HEK293 (cell line): ENCODE measurements around the gene GALNT10.

ENCODE experiments used
- CTCF ChIA-PET: fragments of 350-600 bp; formaldehyde crosslinking; extraction: SDS; loops from one replicate; lab custom pipeline; 2021; ENCODE audit warnings: antibody characterized with exemption; lab: Yijun Ruan, JAX
- POLR2A ChIA-PET: fragments of 300-600 bp; formaldehyde crosslinking; extraction: SDS; loops from one replicate; lab custom pipeline; 2020; ENCODE audit warnings: antibody characterized with exemption, inconsistent platforms; lab: Yijun Ruan, JAX
- H3K27ac ChIP-seq: fragments of 200-500 bp; sonication (Bioruptor generic); 2 replicates; pipeline ENCODE4 v1.5.1; 2014; ENCODE audit warnings: low read depth, low read length, control low read depth, inconsistent platforms; ENCODE audit errors: extremely low read depth
- H3K36me3 ChIP-seq, 2 experiments: fragments of 200-500 bp in 1 of 2; sonication (Bioruptor generic) in 1 of 2; 1 replicate in 1 of 2; 2 replicates in 1 of 2; pipeline ENCODE4 v1.5.1; 2014 to 2017; ENCODE audit warnings: inconsistent platforms in 2 of 2, low read length in 2 of 2; ENCODE audit not compliant: control insufficient read depth in 2 of 2, insufficient read depth in 1 of 2
- H3K4me1 ChIP-seq: fragments of 200-500 bp; sonication (Bioruptor generic); 2 replicates; pipeline ENCODE4 v1.5.1; 2014; ENCODE audit warnings: mild to moderate bottlenecking, low read length, inconsistent platforms; ENCODE audit not compliant: control insufficient read depth, insufficient read depth
- H3K4me3 ChIP-seq: 2 replicates; pipeline ENCODE4 v1.5.1; 2011; ENCODE audit warnings: low read depth, mild to moderate bottlenecking, control low read depth, low read length, moderate library complexity
- H3K9me3 ChIP-seq: fragments of 200-500 bp; sonication (Bioruptor generic); 2 replicates; pipeline ENCODE4 v1.5.1; 2014; ENCODE audit warnings: low read depth, low read length, inconsistent platforms; ENCODE audit not compliant: control insufficient read depth, insufficient read depth
- GLIS1 ChIP-seq: fragments of 450-650 bp; formaldehyde crosslinking; IDR thresholded peaks from 2 replicates; pipeline ENCODE4 v1.5.1; 2016; ENCODE audit warnings: missing biosample characterization, missing genetic modification characterization
- GLIS2 ChIP-seq: fragments of 450-650 bp; formaldehyde crosslinking; IDR thresholded peaks from 2 replicates; pipeline ENCODE4 v1.5.1; 2016; ENCODE audit warnings: missing biosample characterization, missing genetic modification characterization
- KLF7 ChIP-seq: fragments of 450-650 bp; formaldehyde crosslinking; IDR thresholded peaks from 2 replicates; pipeline ENCODE4 v1.5.1; 2016; ENCODE audit warnings: missing biosample characterization, missing genetic modification characterization, borderline replicate concordance
- WT1 ChIP-seq: fragments of 450-650 bp; formaldehyde crosslinking; IDR thresholded peaks from 2 replicates; pipeline ENCODE4 v1.5.1; 2016; ENCODE audit warnings: missing biosample characterization, missing genetic modification characterization
- ZNF146 ChIP-seq: fragments of 450-650 bp; formaldehyde crosslinking; IDR thresholded peaks from 2 replicates; pipeline ENCODE4 v1.5.1; 2016; ENCODE audit warnings: missing biosample characterization, missing genetic modification characterization
- ZNF184 ChIP-seq: fragments of 450-650 bp; IDR thresholded peaks from 2 replicates; pipeline ENCODE4 v1.5.1; 2018; ENCODE audit warnings: missing biosample characterization, mild to moderate bottlenecking, missing genetic modification characterization
- ZNF211 ChIP-seq: fragments of 450-650 bp; formaldehyde crosslinking; IDR thresholded peaks from 2 replicates; pipeline ENCODE4 v1.5.1; 2016; ENCODE audit warnings: low read depth, missing biosample characterization, missing genetic modification characterization
- ZNF521 ChIP-seq: fragments of 450-650 bp; formaldehyde crosslinking; IDR thresholded peaks from 2 replicates; pipeline ENCODE4 v1.5.1; 2017; ENCODE audit warnings: missing biosample characterization, mild to moderate bottlenecking, missing genetic modification characterization
- ZNF558 ChIP-seq: fragments of 450-650 bp; formaldehyde crosslinking; IDR thresholded peaks from 2 replicates; pipeline ENCODE4 v1.5.1; 2016; ENCODE audit warnings: missing biosample characterization, missing genetic modification characterization
- ZNF624 ChIP-seq: fragments of 450-650 bp; formaldehyde crosslinking; IDR thresholded peaks from 2 replicates; pipeline ENCODE4 v1.5.1; 2017; ENCODE audit warnings: missing biosample characterization, missing genetic modification characterization
- ZNF843 ChIP-seq: fragments of 450-650 bp; formaldehyde crosslinking; IDR thresholded peaks from 2 replicates; pipeline ENCODE4 v1.5.1; 2016; ENCODE audit warnings: missing biosample characterization, missing genetic modification characterization
- TF ChIP-seq, protein P1 (sequence below): fragments of 450-650 bp; formaldehyde crosslinking; IDR thresholded peaks from 2 replicates; pipeline ENCODE4 v1.5.1; 2016; ENCODE audit warnings: missing biosample characterization, missing genetic modification characterization, borderline replicate concordance
- TF ChIP-seq, protein P2 (sequence below): fragments of 450-650 bp; formaldehyde crosslinking; IDR thresholded peaks from 2 replicates; pipeline ENCODE4 v1.5.1; 2016; ENCODE audit warnings: missing biosample characterization, missing genetic modification characterization
- TF ChIP-seq, protein P3 (sequence below): fragments of 450-650 bp; formaldehyde crosslinking; IDR thresholded peaks from 2 replicates; pipeline ENCODE4 v1.5.1; 2017; ENCODE audit warnings: missing biosample characterization, mild to moderate bottlenecking, missing genetic modification characterization, moderate library complexity

GALNT10 gene

DNA sequence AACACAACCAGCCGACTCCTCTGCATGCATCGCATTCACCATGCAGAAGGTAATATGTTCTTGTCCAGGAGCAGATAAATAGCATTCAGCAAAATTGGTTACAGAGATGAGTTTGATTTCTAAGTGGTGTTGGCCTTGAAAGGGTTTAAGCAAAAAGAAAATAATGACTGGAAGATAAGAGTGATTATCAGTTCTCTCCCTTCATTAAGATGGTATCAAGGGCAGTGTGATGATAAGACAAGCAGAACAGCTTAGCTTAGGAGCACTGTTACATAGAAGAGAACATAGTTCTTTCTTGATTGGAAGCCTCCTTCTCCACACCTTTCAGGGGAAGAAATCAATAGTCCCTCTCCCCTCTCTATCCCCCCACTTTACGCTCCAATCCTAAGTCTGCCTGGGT lies 121.5 kb downstream of the GALNT10 start:
- Histone ChIP-seq H3K27ac (no peak overlapping the region), H3K36me3 (no peaks in the 10 kb centered on the region), H3K9me3 (no peaks in the 10 kb centered on the region), H3K4me1 (no peaks in the 10 kb centered on the region), H3K4me3 (no peak overlapping the region)
- CTCF ChIA-PET: interaction anchor here (0.7 kb wide), 1 partner anchor 106 kb away, joined by 3 read pairs; no protein-coding TSS in a partner anchor
- TF ChIP-seq ZNF184 (tag by site-specific recombination) (no peak), ZNF521 (tag by site-specific recombination) (no peak), ZNF211 (0 out of 2 replicates have a peak, but pooled peaks have one; percentile 20), ZNF624 (tag by site-specific recombination) (no peak)
- TF ChIP-seq, protein P1, sequence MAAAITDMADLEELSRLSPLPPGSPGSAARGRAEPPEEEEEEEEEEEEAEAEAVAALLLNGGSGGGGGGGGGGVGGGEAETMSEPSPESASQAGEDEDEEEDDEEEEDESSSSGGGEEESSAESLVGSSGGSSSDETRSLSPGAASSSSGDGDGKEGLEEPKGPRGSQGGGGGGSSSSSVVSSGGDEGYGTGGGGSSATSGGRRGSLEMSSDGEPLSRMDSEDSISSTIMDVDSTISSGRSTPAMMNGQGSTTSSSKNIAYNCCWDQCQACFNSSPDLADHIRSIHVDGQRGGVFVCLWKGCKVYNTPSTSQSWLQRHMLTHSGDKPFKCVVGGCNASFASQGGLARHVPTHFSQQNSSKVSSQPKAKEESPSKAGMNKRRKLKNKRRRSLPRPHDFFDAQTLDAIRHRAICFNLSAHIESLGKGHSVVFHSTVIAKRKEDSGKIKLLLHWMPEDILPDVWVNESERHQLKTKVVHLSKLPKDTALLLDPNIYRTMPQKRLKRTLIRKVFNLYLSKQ (tag by site-specific recombination): no peak
- POLR2A ChIA-PET: no interaction called here

DNA sequence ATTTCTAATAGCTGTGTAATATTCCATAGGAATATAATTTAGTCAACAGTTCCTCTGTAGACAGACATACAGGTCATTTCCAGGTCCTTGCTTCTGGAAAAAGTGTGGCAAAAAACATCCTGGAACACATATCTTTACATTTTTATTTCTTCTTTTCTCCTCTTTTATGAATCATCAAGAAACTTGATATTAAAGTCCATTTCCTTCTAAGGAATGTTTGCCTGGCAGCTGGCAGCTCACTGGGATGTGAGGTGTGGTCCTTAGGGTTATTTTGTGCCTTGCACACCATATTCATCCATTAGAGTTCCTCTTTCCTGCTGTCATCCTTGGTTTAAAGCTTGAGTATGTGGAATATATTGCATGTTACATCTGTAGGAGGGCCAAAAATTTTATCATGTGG lies 122.0 kb downstream of the GALNT10 start:
- no peaks in the 10 kb centered on the region for H3K4me1 ChIP-seq
- no peaks in the 10 kb centered on the region for H3K9me3 ChIP-seq
- POLR2A ChIA-PET: no interaction called here
- no peak overlapping the region for H3K27ac ChIP-seq
- CTCF ChIA-PET: no interaction called here
- TF ChIP-seq GLIS1 (tag by site-specific recombination) (no peak), GLIS2 (tag by site-specific recombination) (no peak)
- no peaks in the 10 kb centered on the region for H3K36me3 ChIP-seq
- no peak overlapping the region for H3K4me3 ChIP-seq

DNA sequence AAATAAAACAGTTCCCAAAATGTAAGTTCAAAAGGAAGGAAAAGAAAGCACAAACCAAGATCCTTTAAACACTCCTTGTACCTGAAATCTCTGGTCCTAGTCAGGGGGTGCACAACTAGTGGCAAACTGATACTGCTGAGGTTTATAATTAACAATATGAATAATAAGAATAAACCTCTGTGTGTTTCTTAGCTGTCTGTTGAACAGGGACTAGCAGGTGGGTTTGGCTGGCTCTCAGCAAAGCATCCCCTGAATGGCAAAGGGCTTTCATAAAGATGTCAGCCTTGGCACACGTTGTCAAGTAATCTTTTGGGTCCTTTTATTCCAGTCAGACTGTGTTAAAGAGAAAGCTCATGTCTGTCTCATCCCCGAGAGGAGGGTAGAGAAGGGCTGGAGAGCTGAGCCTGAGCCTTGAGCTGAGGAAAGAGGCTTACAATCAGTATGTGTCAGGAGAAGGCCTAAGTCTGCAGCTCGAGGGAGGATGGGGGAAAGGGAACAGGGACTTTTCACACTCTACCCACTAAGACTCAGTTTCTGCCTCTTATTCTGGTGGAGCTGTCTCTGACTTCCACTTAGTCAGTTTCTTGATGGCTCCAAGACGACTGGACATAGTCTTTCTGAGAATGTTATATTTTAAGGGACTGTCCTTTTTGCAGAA lies 123.0 kb downstream of the GALNT10 start:
- TF ChIP-seq ZNF146 (tag by site-specific recombination): no peak
- TF ChIP-seq ZNF558 (tag by site-specific recombination): no peak
- TF ChIP-seq, protein P2, sequence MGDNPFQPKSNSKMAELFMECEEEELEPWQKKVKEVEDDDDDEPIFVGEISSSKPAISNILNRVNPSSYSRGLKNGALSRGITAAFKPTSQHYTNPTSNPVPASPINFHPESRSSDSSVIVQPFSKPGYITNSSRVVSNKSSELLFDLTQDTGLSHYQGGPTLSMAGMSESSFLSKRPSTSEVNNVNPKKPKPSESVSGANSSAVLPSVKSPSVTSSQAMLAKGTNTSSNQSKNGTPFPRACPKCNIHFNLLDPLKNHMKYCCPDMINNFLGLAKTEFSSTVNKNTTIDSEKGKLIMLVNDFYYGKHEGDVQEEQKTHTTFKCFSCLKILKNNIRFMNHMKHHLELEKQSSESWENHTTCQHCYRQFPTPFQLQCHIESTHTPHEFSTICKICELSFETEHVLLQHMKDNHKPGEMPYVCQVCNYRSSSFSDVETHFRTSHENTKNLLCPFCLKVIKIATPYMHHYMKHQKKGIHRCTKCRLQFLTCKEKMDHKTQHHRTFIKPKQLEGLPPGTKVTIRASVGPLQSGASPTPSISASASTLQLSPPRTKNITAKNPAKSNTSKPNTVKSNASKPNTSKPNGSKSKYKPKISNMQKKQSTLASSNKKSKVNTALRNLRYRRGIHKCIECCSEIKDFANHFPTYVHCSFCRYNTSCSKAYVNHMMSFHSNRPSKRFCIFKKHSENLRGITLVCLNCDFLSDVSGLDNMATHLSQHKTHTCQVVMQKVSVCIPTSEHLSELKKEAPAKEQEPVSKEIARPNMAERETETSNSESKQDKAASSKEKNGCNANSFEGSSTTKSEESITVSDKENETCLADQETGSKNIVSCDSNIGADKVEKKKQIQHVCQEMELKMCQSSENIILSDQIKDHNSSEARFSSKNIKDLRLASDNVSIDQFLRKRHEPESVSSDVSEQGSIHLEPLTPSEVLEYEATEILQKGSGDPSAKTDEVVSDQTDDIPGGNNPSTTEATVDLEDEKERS (tag by site-specific recombination): no peak
- no peak for TF ChIP-seq KLF7
- TF ChIP-seq ZNF843: no peak
- no peak for TF ChIP-seq WT1
- TF ChIP-seq, protein P3, sequence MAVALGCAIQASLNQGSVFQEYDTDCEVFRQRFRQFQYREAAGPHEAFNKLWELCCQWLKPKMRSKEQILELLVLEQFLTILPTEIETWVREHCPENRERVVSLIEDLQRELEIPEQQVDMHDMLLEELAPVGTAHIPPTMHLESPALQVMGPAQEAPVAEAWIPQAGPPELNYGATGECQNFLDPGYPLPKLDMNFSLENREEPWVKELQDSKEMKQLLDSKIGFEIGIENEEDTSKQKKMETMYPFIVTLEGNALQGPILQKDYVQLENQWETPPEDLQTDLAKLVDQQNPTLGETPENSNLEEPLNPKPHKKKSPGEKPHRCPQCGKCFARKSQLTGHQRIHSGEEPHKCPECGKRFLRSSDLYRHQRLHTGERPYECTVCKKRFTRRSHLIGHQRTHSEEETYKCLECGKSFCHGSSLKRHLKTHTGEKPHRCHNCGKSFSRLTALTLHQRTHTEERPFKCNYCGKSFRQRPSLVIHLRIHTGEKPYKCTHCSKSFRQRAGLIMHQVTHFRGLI: no peak
- H3K36me3 ChIP-seq: no peaks in the 10 kb centered on the region
- no peaks in the 10 kb centered on the region for H3K9me3 ChIP-seq
- ChIA-PET POLR2A (no interaction called here), CTCF (no interaction called here)
- no peak overlapping the region for H3K27ac ChIP-seq
- H3K4me3 ChIP-seq: no peak overlapping the region
- H3K4me1 ChIP-seq: no peaks in the 10 kb centered on the region
